Spleen (tissue), 7 donors: ENCODE measurements around the gene ADM.

ENCODE experiments used
- CTCF ChIP-seq, 11 experiments: fragments of 200-600 bp in 7 of 11; fragments of 450-650 bp in 4 of 11; sonication (generic) in 4 of 11; IDR thresholded peaks in 8 of 11; conservative IDR thresholded peaks in 3 of 11; 1 replicate in 7 of 11; 2 replicates in 4 of 11; pipeline versions ENCODE4 v1.4.0 to v1.8.0; 2016 to 2021; ENCODE audit warnings: antibody characterized with exemption in 11 of 11, inconsistent platforms in 4 of 11, mild to moderate bottlenecking in 1 of 11
- POLR2A ChIP-seq, 3 donors: fragments of 450-650 bp; IDR thresholded peaks; one replicate each; pipeline ENCODE4 v1.5.1; 2017; ENCODE audit warnings: antibody characterized with exemption in 3 of 3, mild to moderate bottlenecking in 1 of 3
- POLR2AphosphoS5 ChIP-seq, 3 donors: sonication (generic); formaldehyde crosslinking; IDR thresholded peaks; one replicate each; pipeline ENCODE4 v1.5.1; 2017; ENCODE audit warnings: antibody characterized with exemption in 3 of 3
- donor health status: DM: no; HTN: no; CAD: no; lungs with moderate emphysema.
- donor health status: DM: no; HTN: no; CAD: no.
- donor health status: DM: no; HTN: no; CAD: no.

- peak in 9 of 11 experiments; percentile 19 to 68 (median 58) for TF ChIP-seq CTCF (IDR thresholded peaks at IDR 0.05 in 8 of 11, conservative IDR thresholded peaks at IDR 0.05 in 3 of 11)
- no peak for TF ChIP-seq POLR2A (IDR thresholded peaks at IDR 0.05)
- no peak for TF ChIP-seq POLR2AphosphoS5 (IDR thresholded peaks at IDR 0.05)
Observed at GRCh38 chr11:10322830-10323792, 18.2 kb downstream of the ADM start.
